OCI-LY7 (cell line): ENCODE results near the gene SNX27.

ENCODE experiments used
- CTCF ChIP-seq: fragments of 200-600 bp; sonication (generic); conservative IDR thresholded peaks from 2 replicates; pipeline ENCODE4 v1.5.1; 2014; ENCODE audit warnings: mild to moderate bottlenecking, antibody characterized with exemption, low read length, moderate library complexity, mixed read lengths
- EZH2phosphoT487 ChIP-seq: fragments of 200-600 bp; sonication (generic); IDR thresholded peaks from 2 replicates; pipeline ENCODE4 v1.6.1; 2018; ENCODE audit warnings: low read depth, borderline replicate concordance, mild to moderate bottlenecking, mixed run types, antibody characterized with exemption, low read length, moderate library complexity, mixed read lengths

DNA sequence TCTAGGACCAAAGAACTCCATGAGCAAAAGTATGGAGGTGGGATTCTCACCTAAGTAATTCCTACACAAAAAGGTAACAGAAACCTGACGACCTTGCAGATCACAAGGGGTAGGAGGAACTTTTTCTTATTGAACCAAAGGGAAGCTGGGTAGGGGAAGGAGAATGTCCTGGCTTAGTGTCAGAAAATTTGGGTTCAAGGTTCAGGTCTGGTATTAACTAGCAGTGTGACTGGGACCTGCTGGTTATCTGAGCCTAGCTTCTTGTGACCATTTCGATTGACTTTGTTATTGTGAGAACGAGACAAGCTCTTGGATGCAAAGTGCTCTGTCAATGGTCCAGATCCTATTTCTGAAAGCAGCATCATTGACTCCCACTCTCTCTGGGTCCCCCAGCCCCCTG lies 5.0 kb upstream of the SNX27 start:
- no peak for TF ChIP-seq CTCF
- TF ChIP-seq EZH2phosphoT487: no peak
